ENCODE results near the gene PGAM2. TPM values are rescaled to one million over a fixed set of nuclear protein-coding genes. Genes with fewer than 3 reads are reported as not detected.

Gene PGAM2
- total and polyA plus RNA-seq, 2 experiments from 2014 or later, result 2.9 to 7.8 TPM

DNA sequence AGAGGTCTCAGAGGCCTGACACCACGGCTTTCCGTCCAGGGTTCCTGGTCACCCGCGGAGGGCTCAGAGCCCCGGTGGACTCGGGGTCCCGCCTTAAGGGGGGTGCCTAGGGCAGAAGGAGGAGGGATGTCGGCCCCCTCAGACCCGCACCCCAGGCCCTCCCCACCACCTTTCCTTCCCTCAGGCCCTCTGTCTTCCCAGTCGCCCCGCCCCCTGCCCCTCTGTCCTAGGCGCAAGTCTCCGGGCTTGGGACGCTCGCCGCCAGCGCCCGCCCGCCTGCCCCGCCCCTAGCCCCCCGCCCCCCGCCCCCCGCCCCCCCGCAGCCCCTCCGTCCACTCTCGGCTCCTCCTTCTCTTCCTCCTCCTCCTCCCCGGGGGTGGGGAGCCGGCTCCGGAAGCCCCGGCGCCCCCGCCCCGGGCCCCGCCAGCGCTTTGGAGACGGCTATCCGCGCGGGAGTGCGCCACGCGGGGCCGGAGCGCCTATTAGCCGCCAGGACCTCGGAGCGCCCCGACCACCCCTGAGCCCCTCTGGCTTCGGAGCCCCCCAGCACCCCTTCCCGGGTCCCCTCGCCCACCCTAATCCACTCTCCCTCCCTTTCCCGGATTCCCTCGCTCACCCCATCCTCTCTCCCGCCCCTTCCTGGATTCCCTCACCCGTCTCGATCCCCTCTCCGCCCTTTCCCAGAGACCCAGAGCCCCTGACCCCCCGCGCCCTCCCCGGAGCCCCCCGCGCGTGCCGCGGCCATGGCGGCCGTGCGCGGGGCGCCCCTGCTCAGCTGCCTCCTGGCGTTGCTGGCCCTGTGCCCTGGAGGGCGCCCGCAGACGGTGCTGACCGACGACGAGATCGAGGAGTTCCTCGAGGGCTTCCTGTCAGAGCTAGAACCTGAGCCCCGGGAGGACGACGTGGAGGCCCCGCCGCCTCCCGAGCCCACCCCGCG, 38.8 kb upstream of the PGAM2 start, which contains the start of gene AEBP1:
Gene AEBP1, plus strand, starts transcription at position 423 of the 937 bp plus-strand sequence. Its CDS starts 321 bp downstream, at position 744.
- Mint-ChIP-seq H3K36me3 (ENCODE audit: low read depth) (peaks cover 3% of the 10 kb centered on the region; the same call in 2 of the 3 replicates), H3K9me3 (no peaks in the 10 kb centered on the region), H3K4me1 (peaks cover 20% of the 10 kb centered on the region), H3K27me3 (ENCODE audit: insufficient read depth, low read depth, poor library complexity) (peaks cover 16% of the 10 kb centered on the region), H3K27ac (no peak within 1 kb of the TSS), H3K4me3 (peak within 1 kb of the TSS; percentile 78)
- TF ChIP-seq EZH2 (IDR thresholded peaks at IDR 0.05; ENCODE audit: low read depth, unreplicated experiment) (no peak), STAT1 (IDR thresholded peaks at IDR 0.05; ENCODE audit: unreplicated experiment) (no peak), EZH2phosphoT487 (IDR thresholded peaks at IDR 0.05; ENCODE audit: unreplicated experiment) (no peak), POLR2AphosphoS5 (IDR thresholded peaks at IDR 0.05; ENCODE audit: low read depth) (0 out of 2 replicates have a peak, but pooled peaks have one; percentile 31), NANOG (IDR thresholded peaks at IDR 0.05; ENCODE audit: borderline replicate concordance) (no peak), ZNF331 (CRISPR knock-in tag; IDR thresholded peaks at IDR 0.05; ENCODE audit: low read depth) (no peak), JUNB (IDR thresholded peaks at IDR 0.05; ENCODE audit: unreplicated experiment) (no peak)
- TF ChIP-seq, protein P1, sequence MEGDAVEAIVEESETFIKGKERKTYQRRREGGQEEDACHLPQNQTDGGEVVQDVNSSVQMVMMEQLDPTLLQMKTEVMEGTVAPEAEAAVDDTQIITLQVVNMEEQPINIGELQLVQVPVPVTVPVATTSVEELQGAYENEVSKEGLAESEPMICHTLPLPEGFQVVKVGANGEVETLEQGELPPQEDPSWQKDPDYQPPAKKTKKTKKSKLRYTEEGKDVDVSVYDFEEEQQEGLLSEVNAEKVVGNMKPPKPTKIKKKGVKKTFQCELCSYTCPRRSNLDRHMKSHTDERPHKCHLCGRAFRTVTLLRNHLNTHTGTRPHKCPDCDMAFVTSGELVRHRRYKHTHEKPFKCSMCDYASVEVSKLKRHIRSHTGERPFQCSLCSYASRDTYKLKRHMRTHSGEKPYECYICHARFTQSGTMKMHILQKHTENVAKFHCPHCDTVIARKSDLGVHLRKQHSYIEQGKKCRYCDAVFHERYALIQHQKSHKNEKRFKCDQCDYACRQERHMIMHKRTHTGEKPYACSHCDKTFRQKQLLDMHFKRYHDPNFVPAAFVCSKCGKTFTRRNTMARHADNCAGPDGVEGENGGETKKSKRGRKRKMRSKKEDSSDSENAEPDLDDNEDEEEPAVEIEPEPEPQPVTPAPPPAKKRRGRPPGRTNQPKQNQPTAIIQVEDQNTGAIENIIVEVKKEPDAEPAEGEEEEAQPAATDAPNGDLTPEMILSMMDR (conservative IDR thresholded peaks at IDR 0.05; ENCODE audit: low read depth in 2 of 2), result peak; percentile 14 to 34; a peak in 2 of 4 replicates
- TF ChIP-seq, protein P2, sequence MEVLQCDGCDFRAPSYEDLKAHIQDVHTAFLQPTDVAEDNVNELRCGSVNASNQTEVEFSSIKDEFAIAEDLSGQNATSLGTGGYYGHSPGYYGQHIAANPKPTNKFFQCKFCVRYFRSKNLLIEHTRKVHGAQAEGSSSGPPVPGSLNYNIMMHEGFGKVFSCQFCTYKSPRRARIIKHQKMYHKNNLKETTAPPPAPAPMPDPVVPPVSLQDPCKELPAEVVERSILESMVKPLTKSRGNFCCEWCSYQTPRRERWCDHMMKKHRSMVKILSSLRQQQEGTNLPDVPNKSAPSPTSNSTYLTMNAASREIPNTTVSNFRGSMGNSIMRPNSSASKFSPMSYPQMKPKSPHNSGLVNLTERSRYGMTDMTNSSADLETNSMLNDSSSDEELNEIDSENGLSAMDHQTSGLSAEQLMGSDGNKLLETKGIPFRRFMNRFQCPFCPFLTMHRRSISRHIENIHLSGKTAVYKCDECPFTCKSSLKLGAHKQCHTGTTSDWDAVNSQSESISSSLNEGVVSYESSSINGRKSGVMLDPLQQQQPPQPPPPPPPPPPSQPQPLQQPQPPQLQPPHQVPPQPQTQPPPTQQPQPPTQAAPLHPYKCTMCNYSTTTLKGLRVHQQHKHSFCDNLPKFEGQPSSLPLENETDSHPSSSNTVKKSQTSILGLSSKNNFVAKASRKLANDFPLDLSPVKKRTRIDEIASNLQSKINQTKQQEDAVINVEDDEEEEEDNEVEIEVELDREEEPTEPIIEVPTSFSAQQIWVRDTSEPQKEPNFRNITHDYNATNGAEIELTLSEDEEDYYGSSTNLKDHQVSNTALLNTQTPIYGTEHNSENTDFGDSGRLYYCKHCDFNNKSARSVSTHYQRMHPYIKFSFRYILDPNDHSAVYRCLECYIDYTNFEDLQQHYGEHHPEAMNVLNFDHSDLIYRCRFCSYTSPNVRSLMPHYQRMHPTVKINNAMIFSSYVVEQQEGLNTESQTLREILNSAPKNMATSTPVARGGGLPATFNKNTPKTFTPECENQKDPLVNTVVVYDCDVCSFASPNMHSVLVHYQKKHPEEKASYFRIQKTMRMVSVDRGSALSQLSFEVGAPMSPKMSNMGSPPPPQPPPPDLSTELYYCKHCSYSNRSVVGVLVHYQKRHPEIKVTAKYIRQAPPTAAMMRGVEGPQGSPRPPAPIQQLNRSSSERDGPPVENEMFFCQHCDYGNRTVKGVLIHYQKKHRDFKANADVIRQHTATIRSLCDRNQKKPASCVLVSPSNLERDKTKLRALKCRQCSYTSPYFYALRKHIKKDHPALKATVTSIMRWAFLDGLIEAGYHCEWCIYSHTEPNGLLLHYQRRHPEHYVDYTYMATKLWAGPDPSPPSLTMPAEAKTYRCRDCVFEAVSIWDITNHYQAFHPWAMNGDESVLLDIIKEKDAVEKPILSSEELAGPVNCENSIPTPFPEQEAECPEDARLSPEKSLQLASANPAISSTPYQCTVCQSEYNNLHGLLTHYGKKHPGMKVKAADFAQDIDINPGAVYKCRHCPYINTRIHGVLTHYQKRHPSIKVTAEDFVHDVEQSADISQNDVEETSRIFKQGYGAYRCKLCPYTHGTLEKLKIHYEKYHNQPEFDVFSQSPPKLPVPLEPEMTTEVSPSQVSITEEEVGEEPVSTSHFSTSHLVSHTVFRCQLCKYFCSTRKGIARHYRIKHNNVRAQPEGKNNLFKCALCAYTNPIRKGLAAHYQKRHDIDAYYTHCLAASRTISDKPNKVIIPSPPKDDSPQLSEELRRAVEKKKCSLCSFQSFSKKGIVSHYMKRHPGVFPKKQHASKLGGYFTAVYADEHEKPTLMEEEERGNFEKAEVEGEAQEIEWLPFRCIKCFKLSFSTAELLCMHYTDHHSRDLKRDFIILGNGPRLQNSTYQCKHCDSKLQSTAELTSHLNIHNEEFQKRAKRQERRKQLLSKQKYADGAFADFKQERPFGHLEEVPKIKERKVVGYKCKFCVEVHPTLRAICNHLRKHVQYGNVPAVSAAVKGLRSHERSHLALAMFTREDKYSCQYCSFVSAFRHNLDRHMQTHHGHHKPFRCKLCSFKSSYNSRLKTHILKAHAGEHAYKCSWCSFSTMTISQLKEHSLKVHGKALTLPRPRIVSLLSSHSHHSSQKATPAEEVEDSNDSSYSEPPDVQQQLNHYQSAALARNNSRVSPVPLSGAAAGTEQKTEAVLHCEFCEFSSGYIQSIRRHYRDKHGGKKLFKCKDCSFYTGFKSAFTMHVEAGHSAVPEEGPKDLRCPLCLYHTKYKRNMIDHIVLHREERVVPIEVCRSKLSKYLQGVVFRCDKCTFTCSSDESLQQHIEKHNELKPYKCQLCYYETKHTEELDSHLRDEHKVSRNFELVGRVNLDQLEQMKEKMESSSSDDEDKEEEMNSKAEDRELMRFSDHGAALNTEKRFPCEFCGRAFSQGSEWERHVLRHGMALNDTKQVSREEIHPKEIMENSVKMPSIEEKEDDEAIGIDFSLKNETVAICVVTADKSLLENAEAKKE (CRISPR knock-in tag; IDR thresholded peaks at IDR 0.05), result no peak
- Histone ChIP-seq H3K79me2 (replicated peaks; ENCODE audit: insufficient read depth) (no peaks in the 10 kb centered on the region; the same call in 1 of the 2 replicates), H3F3A (replicated peaks; ENCODE audit: low read depth) (no peaks in the 10 kb centered on the region), H3K9me2 (ENCODE audit: insufficient read depth) (no peaks in the 10 kb centered on the region), H3K27ac (ENCODE audit: low read depth) (no peak within 1 kb of the TSS), H2AFZ (peak within 1 kb of the TSS; percentile 95), H3K27me3 (ENCODE audit: insufficient read depth) (peaks cover 9% of the 10 kb centered on the region; the same call in 1 of the 2 replicates), H3K4me3 (peak within 1 kb of the TSS; percentile 87), H3K4me2 (peak within 1 kb of the TSS; percentile 94), H3K4me1 (ENCODE audit: insufficient read depth) (peaks cover 8% of the 10 kb centered on the region; the same call in 1 of the 2 replicates), H4K20me1 (replicated peaks; ENCODE audit: insufficient read depth) (no peaks in the 10 kb centered on the region), H3K36me3 (ENCODE audit: insufficient read depth) (no peaks in the 10 kb centered on the region)
- ATAC-seq (peak; percentile 68), DNase-seq (ENCODE audit: low spot score) (peak; percentile 65)
